HCT116 (cell line): Measurements from ENCODE around the gene KDM5C. TPM values are rescaled to one million over a fixed set of nuclear protein-coding genes. Genes with fewer than 3 reads are reported as not detected.

ENCODE experiments used
- ATAC-seq: fragments of 200-7000 bp; cut with Tn5 transposase; 2 replicates; pipeline ENCODE4 v1.9.1; 2020; ENCODE audit warnings: mild to moderate bottlenecking, moderate library complexity
- BruUV-seq: library from RNA; stranded (reverse); fragments of 400-500 nt; replicated peaks from 2 replicates; lab custom pipeline; 2021; lab: Mats Ljungman, UMichigan
- CTCF ChIA-PET: fragments of 300-600 bp; sonication (Branson Sonifier 250); formaldehyde crosslinking; loops from one replicate; lab custom pipeline; 2021; ENCODE audit warnings: antibody characterized with exemption; lab: Charles Lee
- POLR2A ChIA-PET: fragments of 300-600, 350-600 bp; sonication (Branson Sonifier 250); formaldehyde crosslinking; loops from one replicate; lab custom pipeline; 2021; ENCODE audit warnings: antibody characterized with exemption; lab: Charles Lee
- RAD21 ChIA-PET, 2 experiments: fragments of 300-600 bp; sonication (Branson Sonifier 250); formaldehyde crosslinking; loops; one replicate each; lab custom pipeline; 2023; ENCODE audit warnings: low total read pairs in 2 of 2; ENCODE audit not compliant: uncharacterized antibody in 2 of 2, unreplicated experiment in 2 of 2, low non-redundant PET in 1 of 2; lab: Charles Lee
- DNase-seq: peaks from one replicate; pipeline ENCODE4 v3.0.0-alpha.2; 2010; ENCODE audit warnings: low read depth, low spot score
- H2AFZ ChIP-seq: fragments of 200-600 bp; shearing (Covaris generic), sonication (generic); 2 replicates; pipeline ENCODE4 v1.6.1; 2017; ENCODE audit warnings: low read depth, mixed run types, mixed read lengths, antibody characterized with exemption, low read length; ENCODE audit not compliant: poor library complexity, severe bottlenecking
- H3K27ac ChIP-seq: 2 replicates; pipeline ENCODE4 v1.5.1; 2012; ENCODE audit warnings: low read depth, low read length
- H3K27me3 ChIP-seq: fragments of 200-600 bp; sonication (generic); 2 replicates; pipeline ENCODE4 v1.6.1; 2016; ENCODE audit warnings: mixed run types, low read length, mixed read lengths; ENCODE audit not compliant: insufficient read depth
- H3K36me3 ChIP-seq, 2 experiments: fragments of 200-500 bp in 1 of 2; fragments of 200-600 bp in 1 of 2; sonication (Bioruptor generic) in 1 of 2; sonication (generic) in 1 of 2; 2 replicates each; pipeline versions ENCODE4 v1.5.1 to v1.6.1; 2014 to 2016; ENCODE audit warnings: low read length in 2 of 2, inconsistent platforms in 1 of 2, mixed read lengths in 1 of 2, mixed run types in 1 of 2; ENCODE audit not compliant: insufficient read depth in 2 of 2, control insufficient read depth in 1 of 2
- H3K4me1 ChIP-seq, 2 experiments: fragments of 200-600 bp in 1 of 2; sonication (generic) in 1 of 2; 2 replicates each; pipeline versions ENCODE4 v1.5.1 to v1.6.1; 2012 to 2017; ENCODE audit warnings: low read length in 2 of 2, inconsistent platforms in 1 of 2, mild to moderate bottlenecking in 1 of 2, mixed read lengths in 1 of 2, mixed run types in 1 of 2, moderate library complexity in 1 of 2; ENCODE audit not compliant: insufficient read depth in 2 of 2, control insufficient read depth in 1 of 2
- H3K4me2 ChIP-seq: fragments of 200-600 bp; sonication (generic); 2 replicates; pipeline ENCODE4 v1.6.1; 2017; ENCODE audit warnings: mixed run types, low read length, mixed read lengths
- H3K4me3 ChIP-seq, 2 experiments: fragments of 200-600 bp in 1 of 2; sonication (generic) in 1 of 2; replicated peaks in 1 of 2; 2 replicates each; pipeline ENCODE4 v1.5.1; 2011 to 2016; ENCODE audit warnings: low read length in 2 of 2, control low read depth in 1 of 2, low read depth in 1 of 2, mild to moderate bottlenecking in 1 of 2, mixed read lengths in 1 of 2, mixed run types in 1 of 2
- H3K79me2 ChIP-seq: fragments of 200-600 bp; sonication (generic); 2 replicates; pipeline ENCODE4 v1.6.1; 2017; ENCODE audit warnings: mild to moderate bottlenecking, mixed run types, low read length, moderate library complexity, mixed read lengths; ENCODE audit not compliant: insufficient read depth
- H3K9ac ChIP-seq: fragments of 200-600 bp; sonication (generic); 2 replicates; pipeline ENCODE4 v1.6.1; 2016; ENCODE audit warnings: low read length, mixed read lengths
- H3K9me2 ChIP-seq: fragments of 200-600 bp; sonication (generic), shearing (Covaris generic); 2 replicates; pipeline ENCODE4 v1.6.1; 2017; ENCODE audit warnings: mixed run types, mild to moderate bottlenecking, moderate library complexity; ENCODE audit not compliant: insufficient read depth
- H3K9me3 ChIP-seq, 2 experiments: fragments of 200-500 bp in 1 of 2; fragments of 200-600 bp in 1 of 2; sonication (Bioruptor generic) in 1 of 2; sonication (generic) in 1 of 2; 2 replicates each; pipeline ENCODE4 v1.6.1; 2014 to 2017; ENCODE audit warnings: low read length in 2 of 2, mixed read lengths in 2 of 2, inconsistent platforms in 1 of 2, low read depth in 1 of 2, mild to moderate bottlenecking in 1 of 2, mixed run types in 1 of 2, moderate library complexity in 1 of 2; ENCODE audit not compliant: control insufficient read depth in 1 of 2, insufficient read depth in 1 of 2
- H4K20me1 ChIP-seq: fragments of 200-600 bp; sonication (generic), shearing (Covaris generic); 2 replicates; pipeline ENCODE4 v1.6.1; 2017; ENCODE audit warnings: mixed run types, mild to moderate bottlenecking, moderate library complexity; ENCODE audit not compliant: insufficient read depth
- ATF3 ChIP-seq: IDR thresholded peaks from 2 replicates; pipeline ENCODE4 v1.6.1; 2012
- CBX3 ChIP-seq: IDR thresholded peaks from 2 replicates; pipeline ENCODE4 v1.6.1; 2012; ENCODE audit warnings: low read depth
- CTCF ChIP-seq, 3 experiments: fragments of 200-600 bp in 1 of 3; sonication (generic) in 1 of 3; IDR thresholded peaks in 2 of 3; conservative IDR thresholded peaks in 1 of 3; 2 replicates each; pipeline ENCODE4 v1.5.1; 2012 to 2017; ENCODE audit warnings: low read depth in 2 of 3, low read length in 2 of 3, antibody characterized with exemption in 1 of 3, borderline replicate concordance in 1 of 3, control low read depth in 1 of 3, mild to moderate bottlenecking in 1 of 3, mixed read lengths in 1 of 3, mixed run types in 1 of 3, moderate library complexity in 1 of 3; ENCODE audit not compliant: insufficient read depth in 1 of 3
- EGR1 ChIP-seq: IDR thresholded peaks from 2 replicates; pipeline ENCODE4 v1.6.1; 2012; ENCODE audit warnings: low read depth
- ELF1 ChIP-seq: IDR thresholded peaks from 2 replicates; pipeline ENCODE4 v1.6.1; 2012; ENCODE audit warnings: low read depth, borderline replicate concordance
- EZH2phosphoT487 ChIP-seq: fragments of 200-600 bp; IDR thresholded peaks from 2 replicates; pipeline ENCODE4 v1.6.1; 2018; ENCODE audit warnings: antibody characterized with exemption, borderline replicate concordance
- JUND ChIP-seq: IDR thresholded peaks from 2 replicates; pipeline ENCODE4 v1.6.1; 2012
- POLR2A ChIP-seq: IDR thresholded peaks from 2 replicates; pipeline ENCODE4 v1.7.0; 2011; ENCODE audit warnings: borderline replicate concordance; ENCODE audit not compliant: insufficient read depth, insufficient read length; ENCODE audit errors: extremely low read depth
- POLR2AphosphoS5 ChIP-seq: IDR thresholded peaks from 2 replicates; pipeline ENCODE4 v1.6.1; 2011; ENCODE audit warnings: mild to moderate bottlenecking, low read depth, low read length, moderate library complexity
- RAD21 ChIP-seq: IDR thresholded peaks from 2 replicates; pipeline ENCODE4 v1.6.1; 2012; ENCODE audit warnings: low read depth, mild to moderate bottlenecking
- SP1 ChIP-seq: IDR thresholded peaks from 2 replicates; pipeline ENCODE4 v1.6.1; 2012; ENCODE audit warnings: low read depth
- ZFX ChIP-seq: fragments of 450-650 bp; IDR thresholded peaks from 2 replicates; pipeline ENCODE4 v1.6.1; 2017
- intact Hi-C: fragments of 100-400 bp; cut with micrococcal nuclease; formaldehyde crosslinking; loops from 2 replicates; pipeline ENCODE4 v1.10.0; 2022
- total RNA-seq: library from RNA; stranded (reverse); gene quantifications from one replicate; pipeline ENCODE4 v1.2.1, GENCODE V29; 2021; ENCODE audit not compliant: unreplicated experiment

The KDM5C gene
- total RNA-seq, 1 experiment from 2014 or later, result 72.9 TPM

DNA sequence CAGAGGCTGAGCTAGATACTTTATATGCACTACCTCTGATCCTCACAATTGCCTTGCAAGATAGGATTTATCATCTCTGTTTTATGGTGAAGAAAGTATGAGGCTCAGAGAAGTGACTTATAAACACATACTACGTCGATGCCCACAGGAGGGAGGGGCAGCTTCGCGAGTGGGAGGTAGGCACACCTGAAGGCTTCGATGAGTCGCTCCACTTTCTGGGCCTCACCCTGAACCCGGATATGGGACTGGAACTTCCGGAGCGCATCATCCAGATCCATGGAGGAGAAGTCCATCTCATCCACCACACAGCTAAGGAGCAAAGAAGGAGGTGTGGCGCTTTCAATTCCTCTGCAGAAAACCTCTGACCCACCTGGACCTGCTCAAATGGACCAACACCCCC is 22.9 kb upstream of the KDM5C start:
- intact Hi-C loops, result no loop called here
- H4K20me1 ChIP-seq, result no peaks in the 10 kb centered on the region
- ChIA-PET RAD21 (no interaction called here), POLR2A (no interaction called here), CTCF (no interaction called here)
- BruUV-seq, result no TSS peak
- H3K9me3 ChIP-seq, result no peaks in the 10 kb centered on the region
- no peaks in the 10 kb centered on the region for H3K4me1 ChIP-seq
- DNase-seq, result no peak
- ATAC-seq, result no peak
- no peak overlapping the region for H3K27ac ChIP-seq
- H3K9ac ChIP-seq, result no peak overlapping the region
- no peaks in the 10 kb centered on the region for H3K36me3 ChIP-seq
- no peak overlapping the region for H3K4me2 ChIP-seq
- no peak overlapping the region for H3K4me3 ChIP-seq
- no peaks in the 10 kb centered on the region for H3K79me2 ChIP-seq
- H3K9me2 ChIP-seq, result no peaks in the 10 kb centered on the region
- no peaks in the 10 kb centered on the region for H3K27me3 ChIP-seq
- TF ChIP-seq CTCF (IDR thresholded peaks at IDR 0.05 in 2 of 3, conservative IDR thresholded peaks at IDR 0.05 in 1 of 3; ENCODE audit: borderline replicate concordance in 1 of 3, insufficient read depth in 1 of 3, low read depth in 2 of 3, low read length in 2 of 3) (no peak), ELF1 (no peak), JUND (no peak), RAD21 (no peak), ZFX (no peak), EGR1 (no peak), POLR2AphosphoS5 (no peak), EZH2phosphoT487 (no peak), CBX3 (no peak)
- H2AFZ ChIP-seq, result no peak overlapping the region

- H3K4me3 ChIP-seq, result no peak overlapping the region
- H3K79me2 ChIP-seq, result no peaks in the 10 kb centered on the region
- H3K9me2 ChIP-seq, result no peaks in the 10 kb centered on the region
- ChIA-PET CTCF (interaction anchor here (1.6 kb wide), 1 partner anchor 236 kb away, joined by 3 read pairs; no protein-coding TSS in a partner anchor), POLR2A (no interaction called here), RAD21 (no interaction called here)
- H4K20me1 ChIP-seq, result no peaks in the 10 kb centered on the region
- TF ChIP-seq ZFX (no peak), ATF3 (no peak), POLR2A (no peak), SP1 (no peak)
- H3K9me3 ChIP-seq, result no peaks in the 10 kb centered on the region
- H2AFZ ChIP-seq, result no peak overlapping the region
- no peaks in the 10 kb centered on the region for H3K27me3 ChIP-seq
- no TSS peak for BruUV-seq
- ATAC-seq (no peak), DNase-seq (no peak)
- no peak overlapping the region for H3K4me2 ChIP-seq
- intact Hi-C loops, result no loop called here
- H3K36me3 ChIP-seq, result no peaks in the 10 kb centered on the region
- no peak overlapping the region for H3K9ac ChIP-seq
- no peaks in the 10 kb centered on the region for H3K4me1 ChIP-seq
- no peak overlapping the region for H3K27ac ChIP-seq
Observed at GRCh38 chrX:53246231-53246630, 21.2 kb upstream of the KDM5C start.
